NCI-H82 (cell line): ENCODE data around the gene DLGAP5.

ENCODE experiments used
- DNase-seq: peaks from one replicate; lab custom pipeline; 2025; lab: John Stamatoyannopoulos, UW

Gene DLGAP5

GRCh38 chr14:55114720-55115119, 76.7 kb downstream of the DLGAP5 start:
- no peak for DNase-seq

GRCh38 chr14:55111122-55111708, 80.2 kb downstream of the DLGAP5 start:
- no peak for DNase-seq

GRCh38 chr14:55109836-55110235, 81.5 kb downstream of the DLGAP5 start:
- no peak for DNase-seq

- DNase-seq = peak; percentile 32
These were observed 83.4 kb downstream of the DLGAP5 start for GRCh38 chr14:55107766-55108554.

GRCh38 chr14:55105991-55106390, 85.4 kb downstream of the DLGAP5 start:
- DNase-seq = no peak

GRCh38 chr14:55103971-55104954, 87.1 kb downstream of the DLGAP5 start:
- no peak for DNase-seq

GRCh38 chr14:55103005-55103640, 88.3 kb downstream of the DLGAP5 start:
- DNase-seq = no peak

- DNase-seq = no peak
These were observed 89.2 kb downstream of the DLGAP5 start for GRCh38 chr14:55102141-55102621.

GRCh38 chr14:55101698-55102097, 89.7 kb downstream of the DLGAP5 start:
- DNase-seq = no peak

GRCh38 chr14:55099756-55100155, 91.6 kb downstream of the DLGAP5 start:
- DNase-seq = no peak

GRCh38 chr14:55098561-55098898, 92.9 kb downstream of the DLGAP5 start:
- DNase-seq = no peak
